IMR-90 (cell line): ENCODE data around the gene SS18L1. TPM values are rescaled to one million over a fixed set of nuclear protein-coding genes. Genes with fewer than 3 reads are reported as not detected.

Experiments
- ATAC-seq: fragments of 200-7000 bp; cut with Tn5 transposase; 2 replicates; pipeline ENCODE4 v1.9.1; 2020; ENCODE audit warnings: low read depth, mild to moderate bottlenecking, moderate library complexity
- BruUV-seq: library from RNA; stranded (reverse); fragments of 400-500 nt; replicated peaks from 2 replicates; lab custom pipeline; 2021; lab: Mats Ljungman, UMichigan
- CTCF ChIA-PET: fragments of 300-600 bp; formaldehyde crosslinking; extraction: SDS; loops from one replicate; lab custom pipeline; 2021; ENCODE audit warnings: antibody characterized with exemption; lab: Yijun Ruan, JAX
- POLR2A ChIA-PET: fragments of 300-600 bp; sonication (Branson Sonifier 250); formaldehyde crosslinking; loops from one replicate; lab custom pipeline; 2022; ENCODE audit warnings: antibody characterized with exemption; ENCODE audit not compliant: unreplicated experiment; lab: Charles Lee
- DNase-seq: peaks from one replicate; pipeline ENCODE4 v3.0.0; 2013
- H2AFZ ChIP-seq: replicated peaks from 2 replicates; pipeline ENCODE3; 2013; ENCODE audit warnings: low read length, mild to moderate bottlenecking; ENCODE audit not compliant: poor library complexity
- H2AK5ac ChIP-seq: 2 replicates; pipeline ENCODE4 v1.6.1; 2013; ENCODE audit warnings: low read depth, low read length, inconsistent platforms
- H2AK9ac ChIP-seq: replicated peaks from 2 replicates; pipeline ENCODE3; 2013; ENCODE audit warnings: mild to moderate bottlenecking, low read depth, low read length, moderate library complexity; ENCODE audit not compliant: poor library complexity
- H2BK120ac ChIP-seq: 2 replicates; pipeline ENCODE4 v1.6.1; 2013; ENCODE audit warnings: low read depth, low read length, inconsistent platforms
- H2BK15ac ChIP-seq: 3 replicates; pipeline ENCODE4 v1.6.1; 2013; ENCODE audit warnings: low read depth, low read length, inconsistent platforms
- H2BK20ac ChIP-seq: 2 replicates; pipeline ENCODE4 v1.6.1; 2013; ENCODE audit warnings: low read depth, mild to moderate bottlenecking, inconsistent platforms, low read length, moderate library complexity
- H2BK5ac ChIP-seq: 2 replicates; pipeline ENCODE4 v1.6.1; 2013; ENCODE audit warnings: mild to moderate bottlenecking, low read depth, low read length, inconsistent platforms; ENCODE audit not compliant: poor library complexity, severe bottlenecking
- H3K14ac ChIP-seq: replicated peaks from 2 replicates; pipeline ENCODE4 v1.6.1; 2013; ENCODE audit warnings: low read depth, low read length, inconsistent platforms
- H3K18ac ChIP-seq: 2 replicates; pipeline ENCODE4 v1.6.1; 2013; ENCODE audit warnings: low read depth, low read length, control low read depth
- H3K23ac ChIP-seq: 2 replicates; pipeline ENCODE4 v1.6.1; 2013; ENCODE audit warnings: low read depth, low read length, inconsistent platforms
- H3K27ac ChIP-seq: 2 replicates; pipeline ENCODE4 v1.5.1; 2013; ENCODE audit warnings: mild to moderate bottlenecking, control low read depth, low read length; ENCODE audit not compliant: insufficient read depth
- H3K27me3 ChIP-seq: 2 replicates; pipeline ENCODE4 v1.6.1; 2013; ENCODE audit warnings: low read length; ENCODE audit not compliant: control insufficient read depth, insufficient read depth
- H3K36me3 ChIP-seq: 2 replicates; pipeline ENCODE4 v1.6.1; 2013; ENCODE audit warnings: low read length, mixed read lengths; ENCODE audit not compliant: control insufficient read depth, insufficient read depth
- H3K4ac ChIP-seq: 2 replicates; pipeline ENCODE4 v1.6.1; 2013; ENCODE audit warnings: low read depth, low read length, inconsistent platforms
- H3K4me1 ChIP-seq: 2 replicates; pipeline ENCODE4 v1.6.1; 2013; ENCODE audit warnings: low read length, mixed read lengths; ENCODE audit not compliant: control insufficient read depth, insufficient read depth
- H3K4me2 ChIP-seq: 2 replicates; pipeline ENCODE4 v1.6.1; 2013; ENCODE audit warnings: low read depth, mild to moderate bottlenecking, control low read depth, low read length, moderate library complexity
- H3K4me3 ChIP-seq: 2 replicates; pipeline ENCODE4 v1.5.1; 2013; ENCODE audit warnings: low read depth, mild to moderate bottlenecking, control low read depth, low read length, moderate library complexity; ENCODE audit not compliant: insufficient read depth
- H3K56ac ChIP-seq: 2 replicates; pipeline ENCODE4 v1.6.1; 2013; ENCODE audit warnings: low read length, inconsistent platforms; ENCODE audit not compliant: insufficient read depth; ENCODE audit errors: extremely low read depth
- H3K79me1 ChIP-seq, 2 experiments: 2 replicates each; pipeline ENCODE4 v1.6.1; 2013; ENCODE audit warnings: low read length in 2 of 2, inconsistent platforms in 1 of 2, low read depth in 1 of 2
- H3K9ac ChIP-seq: 2 replicates; pipeline ENCODE4 v1.6.1; 2013; ENCODE audit warnings: low read depth, low read length, control low read depth
- H3K9me1 ChIP-seq: 2 replicates; pipeline ENCODE4 v1.6.1; 2013; ENCODE audit warnings: low read length, inconsistent platforms; ENCODE audit not compliant: insufficient read depth
- H3K9me3 ChIP-seq: 2 replicates; pipeline ENCODE4 v1.6.1; 2013; ENCODE audit warnings: low read length; ENCODE audit not compliant: control insufficient read depth, insufficient read depth
- H4K20me1 ChIP-seq: 2 replicates; pipeline ENCODE4 v1.6.1; 2013; ENCODE audit warnings: low read length, inconsistent platforms; ENCODE audit not compliant: insufficient read depth
- H4K5ac ChIP-seq: 2 replicates; pipeline ENCODE4 v1.6.1; 2013; ENCODE audit warnings: mild to moderate bottlenecking, low read depth, low read length, control low read depth
- H4K8ac ChIP-seq, 2 experiments: 2 replicates each; pipeline ENCODE4 v1.6.1; 2013; ENCODE audit warnings: low read depth in 2 of 2, low read length in 2 of 2, control low read depth in 1 of 2, inconsistent platforms in 1 of 2
- H4K91ac ChIP-seq: 2 replicates; pipeline ENCODE4 v1.6.1; 2013; ENCODE audit warnings: low read depth, low read length, inconsistent platforms; ENCODE audit not compliant: insufficient read depth
- BHLHE40 ChIP-seq: fragments of 150-350 bp; IDR thresholded peaks from 2 replicates; pipeline ENCODE4 v1.6.1; 2016; ENCODE audit warnings: mild to moderate bottlenecking, low read depth, low read length
- CEBPB ChIP-seq: IDR thresholded peaks from 2 replicates; pipeline ENCODE4 v1.6.1; 2012; ENCODE audit warnings: low read depth, low read length, improper control_type of control experiment
- CHD1 ChIP-seq: IDR thresholded peaks from 2 replicates; pipeline ENCODE4 v1.6.1; 2012; ENCODE audit warnings: low read depth, low read length, improper control_type of control experiment
- FOS ChIP-seq: fragments of 150-350 bp; IDR thresholded peaks from 2 replicates; pipeline ENCODE4 v1.6.1; 2016; ENCODE audit warnings: low read depth, low read length
- MAFK ChIP-seq: IDR thresholded peaks from 2 replicates; pipeline ENCODE4 v1.6.1; 2012; ENCODE audit warnings: low read depth, low read length, improper control_type of control experiment
- MAZ ChIP-seq: IDR thresholded peaks from 2 replicates; pipeline ENCODE4 v1.6.1; 2012; ENCODE audit warnings: low read depth, mild to moderate bottlenecking, low read length, improper control_type of control experiment, moderate library complexity, borderline replicate concordance
- MXI1 ChIP-seq: IDR thresholded peaks from 2 replicates; pipeline ENCODE4 v1.6.1; 2012; ENCODE audit warnings: low read depth, mild to moderate bottlenecking, low read length, moderate library complexity, borderline replicate concordance
- POLR2A ChIP-seq: IDR thresholded peaks from 2 replicates; pipeline ENCODE4 v1.6.1; 2012; ENCODE audit warnings: mild to moderate bottlenecking, low read depth, low read length
- RAD21 ChIP-seq: IDR thresholded peaks from 2 replicates; pipeline ENCODE4 v1.6.1; 2012; ENCODE audit warnings: low read length, improper control_type of control experiment
- RFX5 ChIP-seq: IDR thresholded peaks from 2 replicates; pipeline ENCODE4 v1.8.0; 2012; ENCODE audit warnings: low read depth, mild to moderate bottlenecking, low read length, moderate library complexity
- SMC3 ChIP-seq: fragments of 150-350 bp; IDR thresholded peaks from 2 replicates; pipeline ENCODE4 v1.6.1; 2016; ENCODE audit warnings: low read depth, mild to moderate bottlenecking, antibody characterized with exemption, low read length, moderate library complexity
- WGBS, 2 experiments: methylation state at CpG; one replicate each; pipeline versions ENCODE4 v1.1.5 to v1.1.7; 2013; ENCODE audit warnings: missing lambda C conversion rate in 2 of 2; ENCODE audit not compliant: insufficient read length in 1 of 2; ENCODE audit errors: extremely low coverage in 2 of 2; 5-methylcytosine and 5-hydroxymethylcytosine counted together
- dilution Hi-C: fragments of 300-500 bp; cut with HindIII; formaldehyde crosslinking; loops from one replicate; pipeline ENCODE4 v1.14.3; 2018; ENCODE audit warnings: low sequenced_read_pairs; ENCODE audit not compliant: unreplicated experiment
- in situ Hi-C: fragments of 300-500 bp; cut with MboI; formaldehyde crosslinking; loops from 3 replicates; pipeline ENCODE4 v1.14.3; 2019; ENCODE audit warnings: low sequenced_read_pairs, inconsistent platforms, mixed read lengths
- intact Hi-C: fragments of 100-400 bp; cut with micrococcal nuclease; formaldehyde crosslinking; loops from 2 replicates; pipeline ENCODE4 v1.10.0; 2022
- polyA plus RNA-seq, 3 experiments: library from polyadenylated mRNA; depleted of rRNA; stranded (reverse); fragments of >200 nt; gene quantifications; 2 replicates each; pipeline ENCODE4 v1.2.3, GENCODE V29; 2012; ENCODE audit warnings: low replicate concordance in 1 of 3
- total RNA-seq: library from RNA; depleted of rRNA; stranded (reverse); fragments of >200 nt; gene quantifications from 2 replicates; pipeline ENCODE4 v1.2.3, GENCODE V29; 2012
- TF ChIP-seq, protein P1 (sequence below): fragments of 150-350 bp; IDR thresholded peaks from 2 replicates; pipeline ENCODE4 v1.6.1; 2017; ENCODE audit warnings: mild to moderate bottlenecking, antibody characterized with exemption, low read length, low read depth
- TF ChIP-seq, protein P2 (sequence below): conservative IDR thresholded peaks from 2 replicates; pipeline ENCODE4 v1.5.1; 2012; ENCODE audit warnings: mild to moderate bottlenecking, low read depth, low read length, improper control_type of control experiment
- TF ChIP-seq, protein P3 (sequence below): fragments of 150-350 bp; IDR thresholded peaks from 2 replicates; pipeline ENCODE4 v1.6.1; 2016; ENCODE audit warnings: low read depth, mild to moderate bottlenecking, low read length, moderate library complexity, borderline replicate concordance

SS18L1 gene
- total and polyA plus RNA-seq, 2 of the 4 experiments (the other 2 are of a cell fraction): 8.1 to 12.2 TPM

DNA sequence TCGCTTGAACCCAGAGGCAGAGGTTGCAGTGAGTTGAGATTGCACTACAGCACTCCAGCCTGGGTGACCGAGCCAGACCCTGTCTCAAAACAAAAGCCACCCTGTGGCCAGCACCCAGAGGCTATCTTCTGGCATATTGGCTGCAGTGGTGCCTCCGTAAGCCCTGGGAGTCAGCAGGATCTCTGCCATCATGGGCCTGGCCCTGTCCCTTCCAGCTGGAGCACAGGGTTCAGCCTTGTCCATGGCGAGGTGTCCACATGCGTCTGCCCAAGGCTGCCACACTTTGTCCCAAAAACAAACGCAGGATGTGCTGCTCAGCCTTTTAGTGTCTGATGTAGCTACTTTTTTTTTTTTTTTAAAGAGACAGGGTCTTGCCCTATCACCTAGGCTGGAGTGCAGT lies 23.9 kb downstream of the SS18L1 start:
- Histone ChIP-seq H2AK9ac (no peak overlapping the region), H2BK20ac (no peak overlapping the region), H3K4me3 (no peak overlapping the region), H4K20me1 (no peaks in the 10 kb centered on the region; the same call in 1 of the 2 replicates), H4K5ac (no peak overlapping the region), H2BK120ac (no peak overlapping the region), H4K8ac (no peak overlapping the region), H3K79me1 (peaks cover 2 to 6% of the 10 kb centered on the region in 2 experiments; a peak in 3 of 4 replicates), H2BK15ac (no peak overlapping the region), H3K27me3 (no peaks in the 10 kb centered on the region), H3K9ac (no peak overlapping the region), H3K56ac (no peak overlapping the region), H2AK5ac (no peak overlapping the region), H3K23ac (no peak overlapping the region), H3K9me3 (no peaks in the 10 kb centered on the region), H4K91ac (no peak overlapping the region), H3K4me1 (no peaks in the 10 kb centered on the region; the same call in 1 of the 2 replicates), H3K18ac (no peak overlapping the region), H2AFZ (no peak overlapping the region), H2BK5ac (no peak overlapping the region), H3K36me3 (peaks cover 48% of the 10 kb centered on the region), H3K27ac (no peak overlapping the region), H3K14ac (no peak overlapping the region), H3K9me1 (0 out of 2 replicates have a peak, but pooled peaks cover 3% of the 10 kb centered on the region), H3K4ac (no peak overlapping the region), H3K4me2 (no peak overlapping the region)
- in situ Hi-C loops (no loop called here), intact Hi-C loops (no loop called here), dilution Hi-C loops (no loop called here)
- DNase-seq: no peak
- no TSS peak for BruUV-seq
- ChIA-PET POLR2A (no interaction called here), CTCF (no interaction called here)
- no peak for TF ChIP-seq POLR2A
- TF ChIP-seq, protein P1, sequence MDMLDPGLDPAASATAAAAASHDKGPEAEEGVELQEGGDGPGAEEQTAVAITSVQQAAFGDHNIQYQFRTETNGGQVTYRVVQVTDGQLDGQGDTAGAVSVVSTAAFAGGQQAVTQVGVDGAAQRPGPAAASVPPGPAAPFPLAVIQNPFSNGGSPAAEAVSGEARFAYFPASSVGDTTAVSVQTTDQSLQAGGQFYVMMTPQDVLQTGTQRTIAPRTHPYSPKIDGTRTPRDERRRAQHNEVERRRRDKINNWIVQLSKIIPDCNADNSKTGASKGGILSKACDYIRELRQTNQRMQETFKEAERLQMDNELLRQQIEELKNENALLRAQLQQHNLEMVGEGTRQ: no peak
- no peak for TF ChIP-seq CHD1
- no peak for TF ChIP-seq CEBPB
- no peak for TF ChIP-seq BHLHE40
- no peak for TF ChIP-seq RFX5
- TF ChIP-seq MAFK: no peak
- TF ChIP-seq, protein P2, sequence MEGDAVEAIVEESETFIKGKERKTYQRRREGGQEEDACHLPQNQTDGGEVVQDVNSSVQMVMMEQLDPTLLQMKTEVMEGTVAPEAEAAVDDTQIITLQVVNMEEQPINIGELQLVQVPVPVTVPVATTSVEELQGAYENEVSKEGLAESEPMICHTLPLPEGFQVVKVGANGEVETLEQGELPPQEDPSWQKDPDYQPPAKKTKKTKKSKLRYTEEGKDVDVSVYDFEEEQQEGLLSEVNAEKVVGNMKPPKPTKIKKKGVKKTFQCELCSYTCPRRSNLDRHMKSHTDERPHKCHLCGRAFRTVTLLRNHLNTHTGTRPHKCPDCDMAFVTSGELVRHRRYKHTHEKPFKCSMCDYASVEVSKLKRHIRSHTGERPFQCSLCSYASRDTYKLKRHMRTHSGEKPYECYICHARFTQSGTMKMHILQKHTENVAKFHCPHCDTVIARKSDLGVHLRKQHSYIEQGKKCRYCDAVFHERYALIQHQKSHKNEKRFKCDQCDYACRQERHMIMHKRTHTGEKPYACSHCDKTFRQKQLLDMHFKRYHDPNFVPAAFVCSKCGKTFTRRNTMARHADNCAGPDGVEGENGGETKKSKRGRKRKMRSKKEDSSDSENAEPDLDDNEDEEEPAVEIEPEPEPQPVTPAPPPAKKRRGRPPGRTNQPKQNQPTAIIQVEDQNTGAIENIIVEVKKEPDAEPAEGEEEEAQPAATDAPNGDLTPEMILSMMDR: no peak
- TF ChIP-seq MAZ: no peak
- TF ChIP-seq RAD21: no peak
- no peak for TF ChIP-seq MXI1
- no peak for TF ChIP-seq FOS
- TF ChIP-seq, protein P3, sequence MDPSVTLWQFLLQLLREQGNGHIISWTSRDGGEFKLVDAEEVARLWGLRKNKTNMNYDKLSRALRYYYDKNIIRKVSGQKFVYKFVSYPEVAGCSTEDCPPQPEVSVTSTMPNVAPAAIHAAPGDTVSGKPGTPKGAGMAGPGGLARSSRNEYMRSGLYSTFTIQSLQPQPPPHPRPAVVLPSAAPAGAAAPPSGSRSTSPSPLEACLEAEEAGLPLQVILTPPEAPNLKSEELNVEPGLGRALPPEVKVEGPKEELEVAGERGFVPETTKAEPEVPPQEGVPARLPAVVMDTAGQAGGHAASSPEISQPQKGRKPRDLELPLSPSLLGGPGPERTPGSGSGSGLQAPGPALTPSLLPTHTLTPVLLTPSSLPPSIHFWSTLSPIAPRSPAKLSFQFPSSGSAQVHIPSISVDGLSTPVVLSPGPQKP: no peak
- no peak for TF ChIP-seq SMC3
- WGBS, 2 experiments: 100% methylated on average over 1 of the region's 6 CpGs; no CpG with 5 or more reads in 1 of the 2 experiments
- no peak for ATAC-seq
